Thyroid gland (tissue), 4 donors: ENCODE data around the gene ZSWIM8.

Experiments used
- CTCF ChIP-seq, 6 experiments: fragments of 200-600 bp in 3 of 6; fragments of 450-650 bp in 3 of 6; sonication (generic) in 3 of 6; IDR thresholded peaks; one replicate each; pipeline ENCODE4 v1.5.1; 2016 to 2019; ENCODE audit warnings: antibody characterized with exemption in 6 of 6, mild to moderate bottlenecking in 2 of 6, inconsistent platforms in 1 of 6, moderate library complexity in 1 of 6
- POLR2A ChIP-seq, 2 donors: fragments of 450-650 bp; IDR thresholded peaks; one replicate each; pipeline ENCODE4 v1.6.1; 2017; ENCODE audit warnings: antibody characterized with exemption in 2 of 2, mild to moderate bottlenecking in 2 of 2, moderate library complexity in 1 of 2

GRCh38 chr10:73819081-73819480 lies 33.7 kb downstream of the ZSWIM8 start:
- TF ChIP-seq CTCF (IDR thresholded peaks at IDR 0.05) (no peak), POLR2A (IDR thresholded peaks at IDR 0.05) (no peak)
